Stimulated activated CD8-positive, alpha-beta memory T cell treated with anti-CD3 and anti-CD28 coated beads, Interleukin-7, amount 100 ng/mL, for 1 hour (primary cell): ENCODE measurements around the gene SLC7A10.
"Not testable (repeated sequence)": the region's sequence is repeated elsewhere in the genome, so short reads cannot be mapped to it uniquely, and the experiment has no call there.

Source experiments
- DNase-seq, 2 donors: peaks; one replicate each; pipeline ENCODE4 v3.0.0-alpha.2; 2020; ENCODE audit warnings: low read depth in 2 of 2

The SLC7A10 gene

GRCh38 chr19:33238481-33239149 is 13.0 kb upstream of the SLC7A10 start:
- no peak for DNase-seq

- DNase-seq, result no peak
Measured at GRCh38 chr19:33236696-33237390, 11.2 kb upstream of the SLC7A10 start.

GRCh38 chr19:33235996-33236350 is 10.3 kb upstream of the SLC7A10 start:
- DNase-seq, result no peak

- DNase-seq, result peak; percentile 55 to 66
Measured at GRCh38 chr19:33235269-33235995, 9.8 kb upstream of the SLC7A10 start.

GRCh38 chr19:33234736-33235135 is 9.1 kb upstream of the SLC7A10 start:
- DNase-seq, result no peak

- no peak for DNase-seq
Measured at GRCh38 chr19:33234092-33234491, 8.4 kb upstream of the SLC7A10 start.

- DNase-seq, result no peak
Measured at GRCh38 chr19:33233056-33233873, 7.6 kb upstream of the SLC7A10 start.

GRCh38 chr19:33232656-33233055 is 7.0 kb upstream of the SLC7A10 start:
- no peak for DNase-seq

- DNase-seq, result no peak
Measured at GRCh38 chr19:33231511-33231910, 5.9 kb upstream of the SLC7A10 start.

- no peak for DNase-seq
Measured at GRCh38 chr19:33229962-33230361, 4.3 kb upstream of the SLC7A10 start.

GRCh38 chr19:33227870-33228599 is 2.4 kb upstream of the SLC7A10 start:
- DNase-seq, result no peak

GRCh38 chr19:33227242-33227650 is 1.6 kb upstream of the SLC7A10 start:
- DNase-seq, result no peak

GRCh38 chr19:33226550-33227241 is 1.0 kb upstream of the SLC7A10 start:
- no peak for DNase-seq

- no peak for DNase-seq
Measured at GRCh38 chr19:33224694-33225457, 774 bp downstream of the SLC7A10 start.

- DNase-seq, result not testable (repeated sequence)
Measured at GRCh38 chr19:33222255-33222654, 3.4 kb downstream of the SLC7A10 start.

GRCh38 chr19:33221638-33222037 is 4.0 kb downstream of the SLC7A10 start:
- no peak for DNase-seq

GRCh38 chr19:33220735-33221134 is 4.9 kb downstream of the SLC7A10 start:
- DNase-seq, result no peak

- no peak for DNase-seq
Measured at GRCh38 chr19:33220115-33220514, 5.5 kb downstream of the SLC7A10 start.

- DNase-seq, result no peak
Measured at GRCh38 chr19:33219261-33219815, 6.3 kb downstream of the SLC7A10 start.

- DNase-seq, result no peak
Measured at GRCh38 chr19:33217881-33218280, 7.8 kb downstream of the SLC7A10 start.
